ENCODE data around the gene SEZ6. TPM values are rescaled to one million over a fixed set of nuclear protein-coding genes. Genes with fewer than 3 reads are reported as not detected.
A peak's percentile ranks its signal among the peaks of the same experiment; 100 is the strongest.
"Not testable (repeated sequence)": the region's sequence is repeated elsewhere in the genome, so short reads cannot be mapped to it uniquely, and the experiment has no call there.

The SEZ6 gene
- total RNA-seq, 2 experiments from 2014 or later: not detected

DNA sequence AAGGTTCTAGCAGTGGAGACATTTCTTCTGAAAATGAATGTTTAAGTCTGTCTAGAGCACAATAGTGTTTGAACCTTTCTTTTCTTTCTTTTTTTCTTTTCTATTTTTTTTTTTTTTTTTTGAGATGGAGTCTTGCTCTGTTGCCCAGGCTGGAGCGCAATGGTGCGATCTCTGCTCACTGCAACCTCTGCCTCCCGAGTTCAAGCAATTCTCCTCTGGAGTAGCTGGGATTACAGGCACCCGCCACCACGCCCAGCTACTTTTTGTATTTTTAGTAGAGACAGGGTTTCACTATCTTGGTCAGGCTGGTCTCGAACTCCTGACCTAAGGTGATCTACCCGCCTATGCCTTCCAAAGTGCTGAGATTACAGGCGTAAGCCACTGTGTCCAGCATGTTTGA is 71.3 kb downstream of the SEZ6 start:
- not testable (repeated sequence) for ATAC-seq (ENCODE audit: low read depth); H3K4me3 Mint-ChIP-seq; DNase-seq; H3K27ac Mint-ChIP-seq; H3K27me3 Mint-ChIP-seq; H3K9me3 Mint-ChIP-seq
- POLR2A ChIA-PET: interaction anchor here (0.7 kb wide), 1 partner anchor 8 kb away, joined by 3 read pairs; no protein-coding TSS in a partner anchor
- peaks cover 27% of the 10 kb centered on the region for H3K4me1 Mint-ChIP-seq
- H3K36me3 Mint-ChIP-seq: peaks cover 36% of the 10 kb centered on the region

DNA sequence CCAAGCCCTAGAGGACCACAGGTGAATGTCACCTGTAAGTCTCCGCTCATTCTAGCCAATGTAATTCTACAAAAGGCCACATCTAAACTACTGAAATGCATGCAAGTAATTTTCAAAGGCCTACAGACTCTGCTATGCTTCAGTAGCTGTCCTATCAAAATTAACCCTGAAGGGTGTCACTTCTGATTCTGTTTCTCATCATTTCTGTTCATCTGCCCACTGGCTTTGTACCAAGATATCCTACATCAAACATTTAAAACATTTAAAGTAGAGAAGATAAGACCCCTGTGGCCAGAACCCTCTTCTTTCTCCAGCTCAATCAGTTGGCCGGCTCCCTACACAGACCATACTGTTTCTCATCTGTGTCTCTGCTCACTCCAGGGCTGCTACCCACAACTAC is 76.0 kb downstream of the SEZ6 start:
- Mint-ChIP-seq H3K4me1 (peaks cover 35% of the 10 kb centered on the region), H3K27ac (peak overlapping the region; percentile 2), H3K36me3 (peaks cover 51% of the 10 kb centered on the region), H3K4me3 (no peak overlapping the region), H3K27me3 (no peaks in the 10 kb centered on the region), H3K9me3 (peaks cover 1% of the 10 kb centered on the region)
- no peak for DNase-seq
- no peak for ATAC-seq (ENCODE audit: low read depth)
- POLR2A ChIA-PET: interaction anchor here (2.1 kb wide), 1 partner anchor 20 kb away, joined by 9 read pairs; no protein-coding TSS in a partner anchor

DNA sequence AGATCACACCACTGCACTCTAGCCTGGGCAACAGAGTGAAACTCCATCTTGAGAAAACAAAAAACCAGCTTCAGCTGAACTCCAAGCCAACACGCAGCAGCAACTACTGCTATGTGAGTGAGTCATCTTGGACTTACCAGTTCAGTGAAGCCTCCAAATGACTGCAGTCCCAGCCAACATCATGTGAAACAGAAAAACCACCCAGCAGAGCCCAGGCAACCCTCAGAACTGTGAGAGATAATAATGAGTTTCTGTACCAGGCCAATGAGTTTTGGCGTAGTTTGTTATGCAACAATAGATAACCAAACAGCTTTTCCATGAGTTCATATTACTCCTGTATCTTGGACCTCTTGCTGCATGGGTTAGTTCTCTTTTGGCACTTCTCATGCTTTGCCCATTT is 77.8 kb downstream of the SEZ6 start:
- no peak overlapping the region for H3K4me3 Mint-ChIP-seq
- no peaks in the 10 kb centered on the region for H3K27me3 Mint-ChIP-seq
- H3K27ac Mint-ChIP-seq: peak overlapping the region; percentile 59
- POLR2A ChIA-PET: interaction anchor here (1.6 to 2.1 kb wide), 2 partner anchors 21 to 30 kb away, joined by 4 to 9 read pairs; partner anchors contain the start of gene FLOT2
- no peak for ATAC-seq (ENCODE audit: low read depth)
- DNase-seq: no peak
- peaks cover 51% of the 10 kb centered on the region for H3K36me3 Mint-ChIP-seq
- H3K9me3 Mint-ChIP-seq: peaks cover 1% of the 10 kb centered on the region
- H3K4me1 Mint-ChIP-seq: peaks cover 35% of the 10 kb centered on the region

DNA sequence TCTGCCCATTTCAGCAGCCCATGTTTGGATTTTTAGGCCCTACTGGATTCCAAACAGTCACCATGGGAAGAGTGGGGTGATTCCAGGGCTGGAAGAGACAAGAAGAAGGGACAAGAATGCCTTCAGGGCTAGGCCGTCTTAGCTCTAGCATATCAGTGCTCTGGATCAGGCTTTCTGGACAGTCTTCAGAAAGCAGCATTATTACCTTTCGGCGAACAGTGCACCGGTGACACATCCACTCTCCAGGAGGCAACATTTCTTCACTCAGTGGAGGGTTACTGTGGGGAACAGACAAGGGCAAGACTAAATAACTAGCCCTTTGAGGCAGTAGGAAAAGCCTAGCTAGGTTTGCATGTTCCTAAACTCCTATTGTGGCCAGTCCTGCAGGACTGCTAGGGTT is 79.0 kb downstream of the SEZ6 start:
- peaks cover 1% of the 10 kb centered on the region for H3K9me3 Mint-ChIP-seq
- no peak for DNase-seq
- no peak for ATAC-seq (ENCODE audit: low read depth)

DNA sequence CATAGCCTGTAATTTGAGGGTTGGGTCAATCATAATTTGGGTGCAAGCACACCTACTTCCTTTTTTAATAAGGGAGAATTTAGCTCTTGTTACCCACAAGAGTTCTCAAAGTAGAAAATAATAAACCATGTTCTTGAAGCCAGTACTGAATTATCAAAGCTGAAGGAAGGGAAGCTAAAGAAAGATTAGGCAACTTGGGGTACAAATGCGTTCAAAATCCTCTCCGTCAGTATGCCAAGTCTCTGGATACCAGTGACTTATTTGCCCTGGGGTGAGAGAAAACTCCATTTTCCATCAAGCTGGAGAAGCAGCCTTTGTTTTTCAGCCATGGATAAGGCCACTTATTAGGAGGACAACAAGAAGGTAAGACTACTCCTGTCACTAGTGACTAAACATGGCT is 79.5 kb downstream of the SEZ6 start:
- DNase-seq (no peak), ATAC-seq (ENCODE audit: low read depth) (no peak)
- Mint-ChIP-seq H3K4me3 (peak overlapping the region; percentile 62), H3K36me3 (peaks cover 52% of the 10 kb centered on the region), H3K4me1 (peaks cover 35% of the 10 kb centered on the region), H3K9me3 (peaks cover 1% of the 10 kb centered on the region), H3K27ac (peak overlapping the region; percentile 88), H3K27me3 (no peaks in the 10 kb centered on the region)
- POLR2A ChIA-PET: interaction anchor here (0.6 to 2.1 kb wide), 6 partner anchors 10 to 206 kb away, joined by 3 to 10 read pairs (median 4); partner anchors contain the start of genes FLOT2, PHF12 and RPL23A

More for the DNA sequence above, 79.0 kb downstream of the SEZ6 start:
- peaks cover 35% of the 10 kb centered on the region for H3K4me1 Mint-ChIP-seq
- no peaks in the 10 kb centered on the region for H3K27me3 Mint-ChIP-seq
- H3K27ac Mint-ChIP-seq: peak overlapping the region; percentile 88
- peaks cover 52% of the 10 kb centered on the region for H3K36me3 Mint-ChIP-seq
- no peak overlapping the region for H3K4me3 Mint-ChIP-seq
- POLR2A ChIA-PET: interaction anchor here (0.9 to 2.1 kb wide), 7 partner anchors 10 to 207 kb away, joined by 3 to 10 read pairs (median 4); partner anchors contain the start of genes FLOT2, PHF12, RPL23A and TLCD1

DNA sequence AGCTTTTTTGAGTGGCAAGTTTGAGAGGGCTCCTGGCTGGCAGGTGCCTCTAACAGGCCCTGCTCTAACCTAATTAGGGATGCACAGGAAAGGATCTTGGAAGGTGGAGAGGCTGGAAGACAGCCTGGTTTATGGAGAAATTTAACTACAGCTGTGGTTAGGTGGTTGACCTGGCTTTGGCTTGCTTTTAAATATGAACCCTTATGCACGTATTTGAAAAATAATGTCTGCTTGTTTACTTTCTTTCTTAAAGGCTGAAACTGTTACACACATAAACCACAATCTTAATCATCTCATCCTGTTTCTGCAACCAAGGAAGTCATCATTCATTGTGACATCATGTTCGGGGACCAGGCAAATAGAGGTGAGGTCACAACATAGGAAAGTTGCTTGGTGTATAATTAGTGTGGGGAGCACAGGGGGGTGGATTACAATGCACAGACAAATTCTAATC is 79.9 kb downstream of the SEZ6 start:
- DNase-seq (no peak), ATAC-seq (ENCODE audit: low read depth) (peak; percentile 87)
- no peaks in the 10 kb centered on the region for H3K27me3 Mint-ChIP-seq
- POLR2A ChIA-PET: interaction anchor here (0.6 to 2.1 kb wide), 4 partner anchors 24 to 199 kb away, joined by 3 to 10 read pairs (median 3); partner anchors contain the start of gene PHF12
- peaks cover 35% of the 10 kb centered on the region for H3K4me1 Mint-ChIP-seq
- peaks cover 1% of the 10 kb centered on the region for H3K9me3 Mint-ChIP-seq
- H3K27ac Mint-ChIP-seq: peak overlapping the region; percentile 88
- peak overlapping the region; percentile 62 for H3K4me3 Mint-ChIP-seq
- H3K36me3 Mint-ChIP-seq: peaks cover 53% of the 10 kb centered on the region

DNA sequence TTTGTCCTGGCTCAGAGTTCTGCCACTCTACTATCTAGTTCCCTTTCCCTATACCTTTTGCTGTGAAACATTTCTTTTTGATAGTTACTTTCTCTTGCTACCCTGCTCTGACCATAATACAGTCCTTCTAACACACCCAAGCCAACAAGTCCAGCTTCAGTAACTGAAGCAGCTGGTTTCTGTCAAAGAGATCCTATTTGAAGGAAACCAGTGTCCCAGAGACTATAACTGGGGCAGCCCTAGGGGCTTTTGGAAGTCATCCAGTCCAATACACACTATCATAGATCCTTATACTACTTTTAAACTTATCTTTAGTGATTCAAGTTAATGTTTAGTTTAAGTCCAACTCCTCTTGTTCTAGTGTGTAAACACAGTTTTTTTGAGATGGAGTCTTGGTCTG is 85.6 kb downstream of the SEZ6 start:
- no peak for DNase-seq
- H3K4me1 Mint-ChIP-seq: peaks cover 9% of the 10 kb centered on the region
- H3K9me3 Mint-ChIP-seq: no peaks in the 10 kb centered on the region
- no peak overlapping the region for H3K27ac Mint-ChIP-seq
- no peak for ATAC-seq (ENCODE audit: low read depth)
- POLR2A ChIA-PET: no interaction called here
- no peak overlapping the region for H3K4me3 Mint-ChIP-seq
- no peaks in the 10 kb centered on the region for H3K27me3 Mint-ChIP-seq
- peaks cover 37% of the 10 kb centered on the region for H3K36me3 Mint-ChIP-seq

DNA sequence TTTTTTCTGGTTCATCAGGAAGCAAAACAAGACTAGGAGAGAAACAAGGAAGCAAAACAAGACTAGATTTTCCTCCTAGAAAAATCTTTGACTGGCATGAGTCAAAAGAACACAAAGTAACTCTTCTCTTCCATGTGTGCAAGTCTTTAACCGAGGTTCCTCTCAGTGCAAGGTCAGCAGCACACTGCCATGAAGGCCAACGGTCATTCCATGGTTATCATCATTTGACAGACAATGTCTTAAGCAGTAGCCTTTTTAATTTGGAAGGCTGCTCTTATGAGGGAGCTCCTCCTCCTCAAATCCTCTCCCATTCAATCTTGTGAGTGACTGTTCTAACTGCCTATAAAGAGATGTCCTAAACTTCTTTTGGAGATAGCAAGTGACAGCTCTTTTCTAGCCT is 87.5 kb downstream of the SEZ6 start:
- no peak for DNase-seq
- Mint-ChIP-seq H3K9me3 (no peaks in the 10 kb centered on the region), H3K27me3 (no peaks in the 10 kb centered on the region), H3K4me1 (no peaks in the 10 kb centered on the region), H3K27ac (peak overlapping the region; percentile 19), H3K36me3 (peaks cover 38% of the 10 kb centered on the region), H3K4me3 (no peak overlapping the region)
- no peak for ATAC-seq (ENCODE audit: low read depth)
- POLR2A ChIA-PET: no interaction called here

DNA sequence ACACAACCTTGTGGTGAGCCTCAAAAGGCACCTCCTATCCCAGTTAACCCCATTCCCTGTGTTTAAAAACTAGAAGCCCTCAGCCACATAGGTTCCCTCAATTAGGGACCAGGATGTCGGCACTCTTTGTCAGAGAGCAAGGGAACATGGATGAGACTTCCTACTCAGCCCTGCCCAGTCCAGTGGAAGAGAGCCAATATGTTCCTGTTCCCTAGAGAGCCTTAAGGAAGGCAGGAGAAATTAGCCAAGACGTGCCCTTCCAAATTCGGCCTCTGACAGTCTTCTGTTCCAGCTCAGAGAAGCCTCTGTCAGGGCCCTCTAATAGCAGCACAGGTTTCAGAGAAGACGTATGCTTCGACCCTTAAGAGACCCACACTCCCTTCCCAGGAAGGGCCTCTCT is 88.4 kb downstream of the SEZ6 start:
- no peaks in the 10 kb centered on the region for H3K27me3 Mint-ChIP-seq
- DNase-seq: no peak
- no peaks in the 10 kb centered on the region for H3K4me1 Mint-ChIP-seq
- POLR2A ChIA-PET: no interaction called here
- H3K36me3 Mint-ChIP-seq: peaks cover 38% of the 10 kb centered on the region
- no peaks in the 10 kb centered on the region for H3K9me3 Mint-ChIP-seq
- no peak overlapping the region for H3K27ac Mint-ChIP-seq
- no peak overlapping the region for H3K4me3 Mint-ChIP-seq
- ATAC-seq (ENCODE audit: low read depth): no peak

DNA sequence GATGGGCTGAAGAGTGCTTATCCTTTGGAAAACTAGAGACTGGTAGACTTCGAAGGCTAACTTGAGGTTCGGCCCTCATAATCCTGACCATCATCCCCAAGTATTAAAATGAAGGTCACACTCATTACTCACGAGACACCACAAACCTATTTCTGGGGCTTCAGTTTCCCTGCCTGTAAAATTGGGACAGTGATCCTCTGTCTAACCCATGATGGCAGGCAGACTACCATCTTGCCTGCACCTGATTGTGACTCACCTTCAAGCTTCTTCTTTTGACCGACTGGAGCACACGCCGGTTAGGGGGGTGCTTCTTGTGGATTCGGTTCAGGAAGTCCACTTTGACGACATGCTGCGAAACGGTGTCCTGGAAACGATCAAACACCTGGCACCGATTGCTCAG is 88.8 kb downstream of the SEZ6 start:
- Mint-ChIP-seq H3K36me3 (peaks cover 38% of the 10 kb centered on the region), H3K27me3 (no peaks in the 10 kb centered on the region), H3K4me1 (no peaks in the 10 kb centered on the region), H3K27ac (no peak overlapping the region), H3K4me3 (no peak overlapping the region), H3K9me3 (no peaks in the 10 kb centered on the region)
- ATAC-seq (ENCODE audit: low read depth) (no peak), DNase-seq (no peak)
- POLR2A ChIA-PET: no interaction called here

DNA sequence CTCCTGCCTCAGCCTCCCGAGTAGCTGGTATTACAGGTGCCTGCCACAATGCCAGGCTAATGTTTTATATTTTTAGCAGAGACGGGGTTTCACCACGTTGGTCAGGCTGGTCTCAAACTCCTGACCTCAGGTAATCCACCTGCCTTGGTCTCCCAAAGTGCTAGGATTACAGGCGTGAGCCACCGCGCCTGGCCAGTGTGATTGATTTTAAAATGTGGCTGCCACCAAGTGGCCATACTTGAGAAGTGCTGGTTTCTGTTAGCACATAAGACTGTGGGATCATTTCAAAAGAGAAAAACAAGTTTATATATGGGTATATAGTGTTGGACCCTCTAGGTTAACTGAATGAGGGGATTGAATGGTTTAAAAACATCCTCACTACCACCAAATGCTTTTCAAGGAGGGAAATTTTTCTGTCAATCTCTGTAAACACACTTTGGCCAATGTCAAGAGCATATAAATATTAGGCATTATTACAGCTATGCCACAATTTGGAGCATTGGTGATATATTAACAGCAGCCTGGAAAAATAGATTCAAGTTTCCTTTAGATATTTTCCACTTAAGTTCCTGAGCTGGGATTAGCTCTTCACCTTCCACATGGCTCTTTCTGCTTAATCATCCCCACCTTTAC is 89.4 kb downstream of the SEZ6 start:
- Mint-ChIP-seq H3K27me3 (no peaks in the 10 kb centered on the region), H3K27ac (no peak overlapping the region)
- POLR2A ChIA-PET: interaction anchor here (1.6 kb wide), 1 partner anchor 190 kb away, joined by 5 read pairs; no protein-coding TSS in a partner anchor

DNA sequence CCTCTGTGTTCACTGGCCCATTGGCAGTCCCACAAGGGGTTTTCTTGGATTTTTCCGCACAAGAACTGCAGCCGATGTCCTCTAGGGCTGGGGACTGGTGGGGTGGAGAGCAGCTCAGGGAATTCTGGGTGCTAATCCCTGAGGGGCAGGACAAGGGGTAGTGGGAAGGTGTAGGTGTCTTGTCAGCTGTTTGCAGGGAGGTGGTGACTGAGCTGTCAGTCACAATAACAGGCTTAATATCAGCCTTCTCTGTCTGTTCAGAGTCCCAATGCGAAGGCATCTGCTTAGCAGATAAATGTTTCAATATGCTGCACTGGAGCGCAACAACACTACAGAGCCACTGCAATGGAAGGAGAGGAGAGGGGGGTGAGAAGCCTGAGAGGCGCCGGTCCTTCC is 92.9 kb downstream of the SEZ6 start:
- Mint-ChIP-seq H3K36me3 (peaks cover 32% of the 10 kb centered on the region), H3K27ac (no peak overlapping the region), H3K9me3 (no peaks in the 10 kb centered on the region), H3K27me3 (no peaks in the 10 kb centered on the region), H3K4me3 (no peak overlapping the region), H3K4me1 (no peaks in the 10 kb centered on the region)
- POLR2A ChIA-PET: interaction anchor here (1.6 kb wide), 1 partner anchor 186 kb away, joined by 3 read pairs; no protein-coding TSS in a partner anchor
- ATAC-seq (ENCODE audit: low read depth) (no peak), DNase-seq (no peak)

More for the DNA sequence above, 89.4 kb downstream of the SEZ6 start:
- peaks cover 33% of the 10 kb centered on the region for H3K36me3 Mint-ChIP-seq
- no peak overlapping the region for H3K4me3 Mint-ChIP-seq
- no peaks in the 10 kb centered on the region for H3K9me3 Mint-ChIP-seq
- no peaks in the 10 kb centered on the region for H3K4me1 Mint-ChIP-seq
- DNase-seq (no peak), ATAC-seq (ENCODE audit: low read depth) (peak; percentile 70)

DNA sequence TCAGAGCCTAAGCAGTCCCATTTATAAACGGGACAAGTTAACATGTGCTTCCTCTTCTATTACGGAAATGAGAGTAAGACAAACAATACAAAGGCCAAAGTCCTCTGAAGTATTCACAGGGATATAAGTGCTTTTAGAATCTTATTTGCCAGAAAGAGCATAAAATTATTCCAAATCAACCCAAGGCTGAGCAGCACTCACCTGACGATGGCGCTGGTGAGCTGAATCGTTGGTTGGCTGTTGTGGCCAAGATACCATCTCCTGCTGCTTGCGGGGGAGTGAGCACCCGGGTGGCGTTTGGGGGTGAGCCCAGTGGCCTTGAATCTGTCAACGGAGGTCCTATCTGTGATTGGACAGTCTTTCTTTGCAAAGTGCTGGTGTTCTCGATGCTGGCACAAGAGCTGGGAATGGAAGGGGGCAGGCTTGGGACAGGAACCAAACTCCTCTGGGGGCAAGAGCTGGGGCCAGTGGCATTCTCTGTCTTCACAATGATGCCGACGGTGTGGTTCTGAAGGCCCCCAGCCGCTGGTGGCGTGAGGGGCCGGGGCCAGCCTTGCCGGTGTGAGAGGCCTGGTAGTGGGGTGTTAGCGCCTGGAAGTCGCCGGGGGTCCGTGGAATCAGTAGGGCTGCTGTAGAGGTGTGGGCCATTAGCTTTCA is 93.4 kb downstream of the SEZ6 start:
- no peaks in the 10 kb centered on the region for H3K9me3 Mint-ChIP-seq
- H3K27ac Mint-ChIP-seq: no peak overlapping the region
- H3K4me1 Mint-ChIP-seq: no peaks in the 10 kb centered on the region
- no peak overlapping the region for H3K4me3 Mint-ChIP-seq
- ATAC-seq (ENCODE audit: low read depth) (no peak), DNase-seq (no peak)
- POLR2A ChIA-PET: interaction anchor here (1.6 kb wide), 1 partner anchor 185 kb away, joined by 3 read pairs; no protein-coding TSS in a partner anchor
- H3K36me3 Mint-ChIP-seq: peaks cover 33% of the 10 kb centered on the region
- no peaks in the 10 kb centered on the region for H3K27me3 Mint-ChIP-seq

All from activated naive CD8-positive, alpha-beta T cell treated with anti-CD3 and anti-CD28 coated beads, Interleukin-2, amount 10 ng/mL, durations not matched to agents 7 days and 5 days (primary cell).